GM12873 (cell line): Measurements from ENCODE around the gene DTYMK.
A peak's percentile ranks its signal among the peaks of the same experiment; 100 is the strongest.

Experiments used
- TF ChIP-seq, protein P1 (sequence below): IDR thresholded peaks from 2 replicates; pipeline ENCODE4 v1.5.1; 2012; ENCODE audit warnings: low read depth, mild to moderate bottlenecking, moderate library complexity, low read length, control low read depth; ENCODE audit not compliant: insufficient read depth; ENCODE audit errors: missing control alignments

The DTYMK gene

DNA sequence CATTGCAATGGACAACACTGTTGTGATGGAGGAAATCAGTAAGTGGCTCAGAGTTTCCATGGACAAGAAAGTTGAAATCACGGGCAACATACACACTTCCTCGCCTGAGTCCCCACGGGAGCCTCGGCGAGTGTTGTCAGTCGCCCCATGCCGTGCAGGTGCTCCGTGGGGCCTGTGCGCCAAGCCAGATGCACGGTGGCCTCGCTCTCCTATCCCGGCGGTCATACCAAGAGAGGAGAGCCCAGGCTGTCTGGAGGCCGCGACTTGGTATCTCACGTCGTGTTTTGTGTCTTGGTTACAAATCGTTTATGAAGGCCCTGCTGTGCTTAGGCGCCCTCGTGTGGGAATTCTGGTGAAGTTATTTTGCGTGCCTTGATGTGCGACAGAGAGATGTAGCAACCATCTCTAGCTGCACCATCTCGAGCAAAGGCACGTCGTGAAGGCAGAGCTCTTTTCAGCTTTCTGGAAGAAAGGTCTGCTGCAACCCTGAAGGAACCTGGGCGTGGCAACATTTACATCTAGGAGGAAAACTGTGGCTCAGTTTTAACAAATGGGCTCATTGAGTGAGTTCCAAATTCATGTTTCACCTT lies 27.4 kb downstream of the DTYMK start:
- TF ChIP-seq, protein P1, sequence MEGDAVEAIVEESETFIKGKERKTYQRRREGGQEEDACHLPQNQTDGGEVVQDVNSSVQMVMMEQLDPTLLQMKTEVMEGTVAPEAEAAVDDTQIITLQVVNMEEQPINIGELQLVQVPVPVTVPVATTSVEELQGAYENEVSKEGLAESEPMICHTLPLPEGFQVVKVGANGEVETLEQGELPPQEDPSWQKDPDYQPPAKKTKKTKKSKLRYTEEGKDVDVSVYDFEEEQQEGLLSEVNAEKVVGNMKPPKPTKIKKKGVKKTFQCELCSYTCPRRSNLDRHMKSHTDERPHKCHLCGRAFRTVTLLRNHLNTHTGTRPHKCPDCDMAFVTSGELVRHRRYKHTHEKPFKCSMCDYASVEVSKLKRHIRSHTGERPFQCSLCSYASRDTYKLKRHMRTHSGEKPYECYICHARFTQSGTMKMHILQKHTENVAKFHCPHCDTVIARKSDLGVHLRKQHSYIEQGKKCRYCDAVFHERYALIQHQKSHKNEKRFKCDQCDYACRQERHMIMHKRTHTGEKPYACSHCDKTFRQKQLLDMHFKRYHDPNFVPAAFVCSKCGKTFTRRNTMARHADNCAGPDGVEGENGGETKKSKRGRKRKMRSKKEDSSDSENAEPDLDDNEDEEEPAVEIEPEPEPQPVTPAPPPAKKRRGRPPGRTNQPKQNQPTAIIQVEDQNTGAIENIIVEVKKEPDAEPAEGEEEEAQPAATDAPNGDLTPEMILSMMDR: peak; percentile 52

DNA sequence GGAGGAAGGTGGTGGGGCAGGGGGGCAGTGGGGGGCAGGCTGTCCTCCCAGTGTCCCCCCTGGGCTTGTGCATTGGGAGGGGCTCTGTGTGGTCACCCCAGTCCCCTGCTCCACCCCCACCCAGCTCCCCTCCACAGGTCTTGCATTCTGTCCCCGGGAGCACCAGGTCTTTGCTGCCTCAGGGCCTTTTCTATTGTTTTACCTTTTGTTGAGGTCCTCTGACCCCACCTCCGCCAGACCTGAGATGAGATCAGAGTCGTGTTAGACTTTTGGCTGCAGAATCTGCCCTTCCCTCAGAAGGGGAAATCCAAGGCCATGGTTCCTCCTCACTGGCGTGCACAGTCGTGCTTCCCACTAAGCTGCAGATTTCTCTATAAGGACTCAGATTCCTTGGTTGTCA lies 28.3 kb downstream of the DTYMK start:
- TF ChIP-seq, protein P1: no peak

DNA sequence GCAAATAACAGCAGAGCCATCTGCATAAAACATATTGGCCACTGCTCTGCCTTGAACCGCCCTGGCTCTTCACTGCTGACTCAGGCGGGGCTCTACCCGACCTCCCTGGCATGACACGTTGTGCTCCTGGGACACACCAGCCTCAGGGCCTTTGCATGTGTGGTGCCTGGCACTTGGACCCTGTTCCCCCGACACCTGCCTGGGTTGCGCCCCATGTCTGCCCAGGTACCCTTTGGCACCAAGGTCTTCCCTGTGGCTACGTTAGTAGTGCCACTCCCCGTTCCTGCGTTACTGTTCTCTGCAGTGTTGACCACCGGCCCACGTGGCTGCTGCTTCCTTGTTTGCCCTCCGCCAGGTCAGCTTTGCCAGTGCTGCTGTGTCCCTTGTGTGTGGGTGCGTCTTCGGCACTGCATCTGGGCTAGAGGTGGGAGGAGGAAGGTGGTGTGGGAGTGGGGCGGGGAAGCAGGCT lies 28.8 kb downstream of the DTYMK start:
- TF ChIP-seq, protein P1: no peak

DNA sequence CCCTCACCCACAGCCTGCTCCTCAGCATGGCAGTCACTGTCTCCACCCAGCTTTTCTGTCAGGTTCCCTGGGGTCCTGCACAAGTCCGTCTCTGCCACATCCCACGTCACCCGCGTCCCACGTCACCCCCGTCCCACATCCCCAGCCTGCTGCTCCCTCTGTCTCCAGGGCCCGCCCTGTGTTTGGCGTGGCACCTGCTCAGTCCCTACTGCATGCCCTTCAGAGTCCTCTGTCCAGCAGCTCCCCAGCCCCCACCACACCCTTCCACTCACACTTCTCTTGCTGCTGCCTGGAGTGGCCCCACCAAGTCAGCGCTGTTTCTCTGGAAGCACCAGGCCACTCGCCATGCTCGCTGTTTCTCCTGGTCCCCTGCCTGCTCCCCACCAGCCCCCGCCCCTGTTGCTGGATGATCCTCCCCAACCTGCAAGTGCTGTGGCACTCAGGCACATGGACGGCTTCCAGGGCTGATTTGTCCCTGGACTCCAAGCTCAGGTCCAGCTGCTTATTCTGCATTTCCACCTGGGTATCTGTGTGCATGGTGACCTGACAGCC lies 30.3 kb downstream of the DTYMK start:
- TF ChIP-seq, protein P1: no peak

DNA sequence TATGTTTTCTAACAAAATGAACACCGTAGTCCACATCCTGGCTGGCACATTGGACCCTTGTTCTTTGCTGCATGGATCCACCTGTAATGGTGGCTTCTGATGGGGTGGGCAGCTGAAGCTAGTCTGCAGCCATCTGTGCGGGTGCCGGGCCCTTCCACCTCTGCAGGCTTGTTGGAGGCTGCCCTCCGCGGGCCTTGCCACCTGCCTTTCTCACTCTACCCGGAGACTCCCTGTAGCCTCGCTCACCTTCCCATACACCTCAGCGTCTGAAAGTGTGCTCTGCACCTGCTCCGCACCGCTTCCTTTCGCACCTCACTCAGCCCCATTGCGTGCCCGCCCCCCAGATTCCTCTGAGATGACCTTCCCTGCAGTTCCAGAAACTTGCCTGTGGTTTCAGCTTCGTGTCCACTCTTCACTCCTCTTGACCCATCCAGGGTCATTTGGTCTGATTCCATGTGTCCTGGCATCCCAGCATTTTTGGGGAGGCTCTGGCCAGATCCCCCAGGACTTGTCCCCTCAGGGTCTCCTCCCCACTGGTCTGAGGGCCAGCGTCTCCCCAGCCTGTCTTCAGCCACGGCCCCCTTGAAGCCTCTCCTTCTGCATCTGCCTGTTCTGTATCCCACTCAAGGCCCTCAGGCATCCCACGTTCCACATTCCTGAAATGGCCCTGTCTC lies 31.0 kb downstream of the DTYMK start:
- TF ChIP-seq, protein P1: no peak

DNA sequence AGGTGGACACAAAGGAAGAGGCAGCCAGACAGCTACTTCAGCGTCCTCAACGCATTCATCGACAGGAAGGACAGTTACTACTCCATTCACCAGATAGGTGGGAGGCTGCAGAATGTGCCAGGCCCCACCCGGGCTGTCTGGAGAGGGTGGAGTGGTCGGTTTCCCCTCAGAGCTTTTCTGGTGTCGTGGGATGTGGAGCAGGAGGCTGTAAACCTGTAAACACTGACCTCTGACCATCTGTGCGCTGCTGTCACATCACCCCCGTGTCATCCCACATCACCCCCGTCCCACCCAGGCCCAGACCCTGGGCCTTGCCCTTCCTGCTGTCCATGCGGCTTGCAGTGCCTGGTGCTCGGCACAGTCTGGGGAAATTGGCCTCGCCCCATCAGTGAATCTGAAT lies 32.1 kb downstream of the DTYMK start:
- TF ChIP-seq, protein P1: no peak

DNA sequence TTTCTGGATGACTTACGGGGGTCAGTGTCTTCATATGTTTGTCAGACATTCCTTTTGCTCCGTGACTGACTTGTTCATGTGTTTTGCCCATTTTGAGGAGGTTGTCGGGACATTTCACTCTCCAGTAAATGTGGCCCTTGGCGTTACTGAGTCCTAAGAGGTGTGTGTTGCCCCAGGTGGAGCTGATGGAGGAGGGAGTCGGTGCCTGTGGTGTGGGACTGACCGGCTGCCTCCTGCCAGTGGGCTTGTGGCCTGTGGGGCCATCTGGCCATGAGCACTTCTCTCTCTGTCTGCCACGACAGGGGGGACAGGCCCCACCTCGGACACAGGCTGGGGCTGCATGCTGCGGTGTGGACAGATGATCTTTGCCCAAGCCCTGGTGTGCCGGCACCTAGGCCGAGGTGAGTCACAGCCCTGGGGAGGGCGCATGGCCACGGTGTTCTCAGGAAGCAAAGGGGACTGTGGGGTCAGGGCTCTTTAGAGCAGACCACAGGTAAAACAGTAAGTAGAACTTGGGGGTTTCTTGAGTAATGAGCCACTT lies 33.3 kb downstream of the DTYMK start:
- TF ChIP-seq, protein P1: no peak
